ENCODE measurements around the gene PLCD3. TPM values are rescaled to one million over a fixed set of nuclear protein-coding genes. Genes with fewer than 3 reads are reported as not detected.

PLCD3 gene
- polyA plus RNA-seq, 1 donor (not counting 4 experiments of a cell fraction or from before 2014, with no cell fraction given) = 53.3 TPM

- Histone ChIP-seq H3K27ac (ENCODE audit: control insufficient read depth, insufficient read depth, low read length) (no peak overlapping the region), H3K9ac (ENCODE audit: control insufficient read depth, extremely low read depth, insufficient read depth, low read length) (no peak overlapping the region), H2AFZ (ENCODE audit: control insufficient read depth, low read length) (no peak overlapping the region), H3K9me3 (ENCODE audit: control insufficient read depth, low read depth, low read length) (no peaks in the 10 kb centered on the region), H3K79me2 (ENCODE audit: control insufficient read depth, insufficient read depth, low read length) (peaks cover 31% of the 10 kb centered on the region), H3K9me1 (ENCODE audit: control insufficient read depth, extremely low read depth, insufficient read depth, low read length) (no peaks in the 10 kb centered on the region), H3K4me2 (ENCODE audit: control insufficient read depth, extremely low read depth, insufficient read depth, low read depth, low read length) (no peak overlapping the region), H3K27me3 (ENCODE audit: control insufficient read depth, extremely low read depth, insufficient read depth, low read length) (no peaks in the 10 kb centered on the region), H4K20me1 (ENCODE audit: control insufficient read depth, extremely low read depth, insufficient read depth, low read length) (no peaks in the 10 kb centered on the region), H3K4me3 (ENCODE audit: control insufficient read depth in 2 of 3, extremely low read depth in 1 of 3, insufficient read depth in 2 of 3, low read depth in 1 of 3, low read length in 3 of 3) (no peak overlapping the region), H3K4me1 (ENCODE audit: control insufficient read depth, extremely low read depth, insufficient read depth, low read length) (peaks cover 26% of the 10 kb centered on the region), H3K36me3 (ENCODE audit: control insufficient read depth in 2 of 2, extremely low read depth in 1 of 2, insufficient read depth in 2 of 2, low read length in 2 of 2) (peaks cover 3 to 15% of the 10 kb centered on the region in 2 experiments)
- dilution Hi-C loops (cut with MboI; ENCODE audit: extremely low pct_ligation_motif_present, low sequenced_read_pairs) = no loop called here
- DNase-seq (ENCODE audit: low read depth, low spot score) (no peak), FAIRE-seq (no peak)
- TF ChIP-seq EZH2 (IDR thresholded peaks at IDR 0.05; ENCODE audit: low read length) (no peak), CTCF (optimal IDR thresholded peaks at IDR 0.05 in 1 of 3, IDR thresholded peaks at IDR 0.05 in 1 of 3, conservative IDR thresholded peaks at IDR 0.05 in 1 of 3; ENCODE audit: extremely low read depth in 1 of 3, insufficient read depth in 2 of 3, low read length in 3 of 3) (no peak)
Measured at GRCh38 chr17:45119964-45120363, 12.4 kb downstream of the PLCD3 start.

- Histone ChIP-seq H3K4me1 (ENCODE audit: control insufficient read depth, extremely low read depth, insufficient read depth, low read length) (peaks cover 14% of the 10 kb centered on the region), H3K27me3 (ENCODE audit: control insufficient read depth, extremely low read depth, insufficient read depth, low read length) (no peaks in the 10 kb centered on the region), H3K9me1 (ENCODE audit: control insufficient read depth, extremely low read depth, insufficient read depth, low read length) (no peaks in the 10 kb centered on the region), H3K79me2 (ENCODE audit: control insufficient read depth, insufficient read depth, low read length) (peaks cover 21% of the 10 kb centered on the region), H3K9ac (ENCODE audit: control insufficient read depth, extremely low read depth, insufficient read depth, low read length) (no peak overlapping the region), H3K36me3 (ENCODE audit: control insufficient read depth in 2 of 2, extremely low read depth in 1 of 2, insufficient read depth in 2 of 2, low read length in 2 of 2) (peaks cover 5 to 22% of the 10 kb centered on the region in 2 experiments), H3K4me3 (ENCODE audit: control insufficient read depth in 2 of 3, extremely low read depth in 1 of 3, insufficient read depth in 2 of 3, low read depth in 1 of 3, low read length in 3 of 3) (no peak overlapping the region), H4K20me1 (ENCODE audit: control insufficient read depth, extremely low read depth, insufficient read depth, low read length) (no peaks in the 10 kb centered on the region), H3K27ac (ENCODE audit: control insufficient read depth, insufficient read depth, low read length) (no peak overlapping the region), H2AFZ (ENCODE audit: control insufficient read depth, low read length) (no peak overlapping the region), H3K9me3 (ENCODE audit: control insufficient read depth, low read depth, low read length) (no peaks in the 10 kb centered on the region), H3K4me2 (ENCODE audit: control insufficient read depth, extremely low read depth, insufficient read depth, low read depth, low read length) (no peak overlapping the region)
- FAIRE-seq = no peak
- dilution Hi-C loops (cut with MboI; ENCODE audit: extremely low pct_ligation_motif_present, low sequenced_read_pairs) = no loop called here
- TF ChIP-seq EZH2 (IDR thresholded peaks at IDR 0.05; ENCODE audit: low read length) (no peak), CTCF (optimal IDR thresholded peaks at IDR 0.05 in 1 of 3, IDR thresholded peaks at IDR 0.05 in 1 of 3, conservative IDR thresholded peaks at IDR 0.05 in 1 of 3; ENCODE audit: extremely low read depth in 1 of 3, insufficient read depth in 2 of 3, low read length in 3 of 3) (no peak)
- no peak for DNase-seq (ENCODE audit: low read depth, low spot score)
Measured at GRCh38 chr17:45118691-45119090, 13.6 kb downstream of the PLCD3 start.
